ENCODE results near the gene TBC1D10B. TPM values are rescaled to one million over a fixed set of nuclear protein-coding genes. Genes with fewer than 3 reads are reported as not detected.

Gene TBC1D10B
- total RNA-seq, 4 donors from 2014 or later: 16.8 to 44.6 (median 18.8) TPM

GRCh38 chr16:30349675-30350074 lies 20.6 kb downstream of the TBC1D10B start:
- TF ChIP-seq, protein P1, sequence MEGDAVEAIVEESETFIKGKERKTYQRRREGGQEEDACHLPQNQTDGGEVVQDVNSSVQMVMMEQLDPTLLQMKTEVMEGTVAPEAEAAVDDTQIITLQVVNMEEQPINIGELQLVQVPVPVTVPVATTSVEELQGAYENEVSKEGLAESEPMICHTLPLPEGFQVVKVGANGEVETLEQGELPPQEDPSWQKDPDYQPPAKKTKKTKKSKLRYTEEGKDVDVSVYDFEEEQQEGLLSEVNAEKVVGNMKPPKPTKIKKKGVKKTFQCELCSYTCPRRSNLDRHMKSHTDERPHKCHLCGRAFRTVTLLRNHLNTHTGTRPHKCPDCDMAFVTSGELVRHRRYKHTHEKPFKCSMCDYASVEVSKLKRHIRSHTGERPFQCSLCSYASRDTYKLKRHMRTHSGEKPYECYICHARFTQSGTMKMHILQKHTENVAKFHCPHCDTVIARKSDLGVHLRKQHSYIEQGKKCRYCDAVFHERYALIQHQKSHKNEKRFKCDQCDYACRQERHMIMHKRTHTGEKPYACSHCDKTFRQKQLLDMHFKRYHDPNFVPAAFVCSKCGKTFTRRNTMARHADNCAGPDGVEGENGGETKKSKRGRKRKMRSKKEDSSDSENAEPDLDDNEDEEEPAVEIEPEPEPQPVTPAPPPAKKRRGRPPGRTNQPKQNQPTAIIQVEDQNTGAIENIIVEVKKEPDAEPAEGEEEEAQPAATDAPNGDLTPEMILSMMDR (IDR thresholded peaks at IDR 0.05; ENCODE audit: low read depth): no peak

- TF ChIP-seq, protein P1 (IDR thresholded peaks at IDR 0.05; ENCODE audit: low read depth): no peak
These were observed 21.4 kb downstream of the TBC1D10B start for GRCh38 chr16:30348929-30349328.

GRCh38 chr16:30348113-30348512 lies 22.2 kb downstream of the TBC1D10B start:
- TF ChIP-seq, protein P1 (IDR thresholded peaks at IDR 0.05; ENCODE audit: low read depth): no peak

DNA sequence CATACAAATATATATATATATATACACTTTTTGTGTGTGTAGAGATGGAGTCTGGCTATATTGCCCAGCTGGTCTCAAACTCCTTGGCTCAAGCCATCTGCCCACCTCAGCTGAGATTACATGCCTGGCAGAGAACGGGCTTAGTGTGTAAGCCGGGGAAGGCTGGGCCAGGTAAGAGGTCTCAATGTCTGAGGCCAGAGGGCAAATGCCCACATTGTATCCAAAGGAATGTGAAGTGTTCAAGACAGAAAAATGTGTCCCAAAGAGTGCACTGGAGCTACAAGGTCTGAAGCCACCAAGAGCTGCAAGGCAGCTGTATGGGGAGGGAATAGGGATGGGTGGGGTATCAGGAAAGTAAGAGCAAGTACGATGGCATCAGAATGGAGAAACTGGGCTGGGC lies 24.0 kb downstream of the TBC1D10B start:
- TF ChIP-seq, protein P1 (IDR thresholded peaks at IDR 0.05; ENCODE audit: low read depth): no peak

- TF ChIP-seq, protein P1 (IDR thresholded peaks at IDR 0.05; ENCODE audit: low read depth): no peak
These were observed 27.4 kb downstream of the TBC1D10B start for GRCh38 chr16:30342751-30343490.

DNA sequence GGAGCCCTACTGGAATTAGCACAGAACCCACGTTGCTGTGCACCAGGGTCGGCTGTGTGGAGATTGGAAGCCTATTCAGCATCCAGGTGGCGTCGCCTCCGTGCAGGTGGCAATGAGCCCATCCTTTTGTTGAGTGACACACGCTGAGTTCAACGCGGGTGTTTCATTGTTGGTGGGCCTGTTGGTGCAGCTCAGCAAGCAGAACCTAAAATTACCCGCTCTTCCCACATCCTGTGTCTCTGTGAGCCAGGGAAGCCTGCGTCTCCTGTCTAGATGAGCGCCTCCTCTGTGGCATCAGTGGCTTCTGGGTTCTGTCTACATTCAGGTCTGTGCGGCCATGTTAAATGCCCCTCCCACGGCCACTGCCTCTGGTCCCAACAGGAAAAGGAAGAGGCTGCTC lies 29.7 kb downstream of the TBC1D10B start:
- TF ChIP-seq, protein P1 (IDR thresholded peaks at IDR 0.05; ENCODE audit: low read depth): no peak

DNA sequence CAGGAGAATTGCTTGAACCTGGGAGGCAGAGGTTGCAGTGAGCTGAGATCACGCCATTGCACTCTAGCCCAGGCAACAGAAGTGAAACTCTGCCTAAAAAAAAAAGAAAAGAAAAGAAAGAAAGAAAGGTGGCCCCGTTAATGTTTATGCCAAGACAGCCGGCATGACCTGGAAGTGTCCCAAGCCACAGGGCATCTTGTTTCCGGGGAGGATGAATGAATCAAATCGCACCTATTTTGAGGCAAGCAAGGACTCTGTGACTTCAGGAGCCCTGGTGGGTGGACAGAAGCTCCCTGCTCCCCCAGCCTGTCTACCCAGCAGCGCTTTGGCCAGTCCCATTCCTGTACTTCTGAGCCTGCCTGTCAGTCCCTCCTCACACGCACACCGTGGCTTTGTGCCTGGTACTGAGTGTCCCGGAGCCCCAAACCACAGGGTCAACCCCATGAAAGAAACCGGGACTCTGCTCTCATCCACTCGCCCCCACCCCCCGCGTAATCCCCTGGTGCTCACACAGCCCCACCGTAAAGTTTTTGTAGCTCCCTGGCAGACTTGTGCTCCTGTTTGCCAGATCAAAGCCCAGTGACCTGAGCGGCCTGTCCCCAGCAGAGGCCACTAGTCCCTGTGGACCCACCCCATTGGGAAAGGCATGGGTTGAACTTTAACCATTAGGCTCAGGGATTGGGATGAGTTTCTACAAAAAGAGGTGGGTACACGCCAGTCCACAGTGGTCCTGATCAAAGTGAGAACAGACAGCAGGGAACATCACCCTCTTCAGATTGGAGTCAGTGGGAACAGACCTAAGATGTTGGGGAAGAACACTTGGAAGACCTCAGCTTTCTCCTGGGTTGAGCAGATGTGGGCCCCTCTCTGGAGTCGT lies 34.5 kb downstream of the TBC1D10B start:
- TF ChIP-seq, protein P1 (IDR thresholded peaks at IDR 0.05; ENCODE audit: low read depth): no peak
